H1 (cell line): ENCODE data around the gene PSMF1. TPM values are rescaled to one million over a fixed set of nuclear protein-coding genes. Genes with fewer than 3 reads are reported as not detected.

Source experiments
- CBX8 ChIP-seq: fragments of 300-800, 300-1000 bp; sonication (generic); IDR thresholded peaks from 2 replicates; pipeline ENCODE4 v1.7.1; 2016; ENCODE audit warnings: low read depth, low read length, borderline replicate concordance
- CHD7 ChIP-seq: fragments of 300-600 bp; sonication (generic); IDR thresholded peaks from 2 replicates; pipeline ENCODE4 v1.7.1; 2012; ENCODE audit warnings: low read length, moderate library complexity, mild to moderate bottlenecking, inconsistent platforms; ENCODE audit not compliant: insufficient replicate concordance
- CTBP2 ChIP-seq: IDR thresholded peaks from 2 replicates; pipeline ENCODE4 v1.7.0; 2011; ENCODE audit warnings: borderline replicate concordance, mild to moderate bottlenecking, moderate library complexity, mixed read lengths, low read length; ENCODE audit not compliant: insufficient read depth, insufficient read length
- EZH2 ChIP-seq: fragments of 200-600 bp; sonication (generic); IDR thresholded peaks from 2 replicates; pipeline ENCODE4 v1.7.1; 2012; ENCODE audit warnings: low read depth, mild to moderate bottlenecking, moderate library complexity, low read length, inconsistent platforms; ENCODE audit not compliant: severe bottlenecking
- polyA plus RNA-seq, 7 experiments: library from polyadenylated mRNA; depleted of rRNA in 3 of 7; stranded (reverse) in 5 of 7; unstranded in 2 of 7; fragments of >200 nt in 5 of 7; fragments of 200-250 nt in 2 of 7; gene quantifications; 1 replicate in 5 of 7; 2 replicates in 1 of 7; 4 replicates in 1 of 7; pipeline versions ENCODE4 v1.2.1 to v1.2.3, GENCODE V29; 2011 to 2013; ENCODE audit warnings: missing spikeins in 2 of 7, mixed read lengths in 2 of 7
- total RNA-seq: library from RNA; stranded (reverse); fragmentation: NEBNext Ultra II Directional; extraction: Animal tissue kit (Norgen Biotek cat#: 25700); gene quantifications from 2 replicates; pipeline ENCODE4 v1.2.1, GENCODE V29; 2021
- TF ChIP-seq, protein P1 (sequence below): IDR thresholded peaks from 2 replicates; pipeline ENCODE4 v1.6.1; 2012; ENCODE audit warnings: low read length, inconsistent platforms

PSMF1 gene
- total and polyA plus RNA-seq, 2 of the 8 experiments (the other 6 are each of a cell fraction or from before 2014, with no cell fraction given), result 106 to 159 TPM

DNA sequence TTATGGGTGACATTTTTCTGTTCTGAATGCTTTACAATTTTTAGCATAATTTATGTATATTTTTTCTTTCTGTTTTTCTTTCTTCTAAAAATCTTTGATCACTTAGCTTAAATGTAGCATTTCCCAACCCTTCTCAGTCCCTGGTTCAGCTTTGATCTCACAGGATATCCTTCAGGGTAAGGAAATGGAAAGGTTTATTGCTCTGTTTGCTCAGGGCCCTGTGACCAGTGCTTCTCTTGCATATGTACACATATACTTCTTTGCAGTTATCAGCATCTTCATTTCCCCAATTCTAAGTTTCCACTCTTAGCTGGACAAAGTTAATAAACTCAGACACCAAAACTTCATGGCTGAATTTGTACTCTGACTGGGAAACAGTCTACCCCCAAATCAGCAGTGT lies 35.8 kb downstream of the PSMF1 start (continued):
- no peak for TF ChIP-seq CTBP2
- TF ChIP-seq CBX8, result no peak
- no peak for TF ChIP-seq EZH2
- TF ChIP-seq CHD7, result no peak
- TF ChIP-seq, protein P1, sequence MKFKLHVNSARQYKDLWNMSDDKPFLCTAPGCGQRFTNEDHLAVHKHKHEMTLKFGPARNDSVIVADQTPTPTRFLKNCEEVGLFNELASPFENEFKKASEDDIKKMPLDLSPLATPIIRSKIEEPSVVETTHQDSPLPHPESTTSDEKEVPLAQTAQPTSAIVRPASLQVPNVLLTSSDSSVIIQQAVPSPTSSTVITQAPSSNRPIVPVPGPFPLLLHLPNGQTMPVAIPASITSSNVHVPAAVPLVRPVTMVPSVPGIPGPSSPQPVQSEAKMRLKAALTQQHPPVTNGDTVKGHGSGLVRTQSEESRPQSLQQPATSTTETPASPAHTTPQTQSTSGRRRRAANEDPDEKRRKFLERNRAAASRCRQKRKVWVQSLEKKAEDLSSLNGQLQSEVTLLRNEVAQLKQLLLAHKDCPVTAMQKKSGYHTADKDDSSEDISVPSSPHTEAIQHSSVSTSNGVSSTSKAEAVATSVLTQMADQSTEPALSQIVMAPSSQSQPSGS, result no peak
